CD14-positive monocyte (primary cell): ENCODE results near the gene ZNF292. TPM values are rescaled to one million over a fixed set of nuclear protein-coding genes. Genes with fewer than 3 reads are reported as not detected.

Experiments used
- DNase-seq, 3 donors: peaks; one replicate each; pipeline ENCODE4 v3.0.0-alpha.2; 2011 to 2022
- H2AFZ ChIP-seq: 2 replicates; pipeline ENCODE4 v1.6.0; 2012; ENCODE audit warnings: mild to moderate bottlenecking, low read depth, low read length, inconsistent platforms; ENCODE audit not compliant: insufficient read depth, poor library complexity, severe bottlenecking
- H3K27ac ChIP-seq, 2 donors: 1 replicate in 1 of 2; 2 replicates in 1 of 2; pipeline ENCODE4 v1.5.1; 2012 to 2013; ENCODE audit warnings: low read length in 2 of 2, control low read depth in 1 of 2, inconsistent platforms in 1 of 2, low read depth in 1 of 2, mild to moderate bottlenecking in 1 of 2
- H3K27me3 ChIP-seq, 2 donors: one replicate each; pipeline versions ENCODE4 v1.6.0 to v1.6.1; 2011 to 2013; ENCODE audit warnings: low read length in 2 of 2; ENCODE audit not compliant: control insufficient read depth in 2 of 2, insufficient read depth in 2 of 2
- H3K36me3 ChIP-seq, 2 donors: replicated peaks in 1 of 2; 1 replicate in 1 of 2; 2 replicates in 1 of 2; pipeline versions ENCODE4 v1.5.1 to v1.6.1; 2012 to 2013; ENCODE audit warnings: low read length in 2 of 2, control low read depth in 1 of 2, inconsistent platforms in 1 of 2, mild to moderate bottlenecking in 1 of 2; ENCODE audit not compliant: insufficient read depth in 2 of 2, control insufficient read depth in 1 of 2
- H3K4me1 ChIP-seq, 2 donors: 1 replicate in 1 of 2; 2 replicates in 1 of 2; pipeline versions ENCODE4 v1.5.1 to v1.6.1; 2012 to 2013; ENCODE audit warnings: low read length in 2 of 2, control low read depth in 1 of 2, inconsistent platforms in 1 of 2, mild to moderate bottlenecking in 1 of 2, moderate library complexity in 1 of 2; ENCODE audit not compliant: insufficient read depth in 2 of 2, control insufficient read depth in 1 of 2
- H3K4me2 ChIP-seq: replicated peaks from 2 replicates; pipeline ENCODE3; 2012; ENCODE audit warnings: low read length, moderate library complexity, mild to moderate bottlenecking; ENCODE audit not compliant: poor library complexity, severe bottlenecking; ENCODE audit errors: extremely low read depth
- H3K4me3 ChIP-seq, 3 experiments: fragments of 200-600 bp in 1 of 3; sonication (generic) in 1 of 3; replicated peaks in 1 of 3; 1 replicate in 2 of 3; 2 replicates in 1 of 3; pipeline ENCODE4 v1.5.1; 2011 to 2013; ENCODE audit warnings: low read length in 3 of 3, mild to moderate bottlenecking in 3 of 3, control low read depth in 2 of 3, low read depth in 2 of 3, inconsistent platforms in 1 of 3, moderate library complexity in 1 of 3
- H3K79me2 ChIP-seq: 2 replicates; pipeline ENCODE4 v1.6.0; 2012; ENCODE audit warnings: mild to moderate bottlenecking, control low read depth, inconsistent platforms, low read length, moderate library complexity; ENCODE audit not compliant: insufficient read depth
- H3K9ac ChIP-seq: 2 replicates; pipeline ENCODE4 v1.6.0; 2017; ENCODE audit warnings: low read length, mild to moderate bottlenecking; ENCODE audit not compliant: insufficient read depth, poor library complexity, severe bottlenecking
- H3K9me3 ChIP-seq, 2 donors: replicated peaks in 1 of 2; 1 replicate in 1 of 2; 2 replicates in 1 of 2; pipeline versions ENCODE4 v1.5.1 to v1.6.1; 2012 to 2013; ENCODE audit warnings: low read length in 2 of 2, control low read depth in 1 of 2; ENCODE audit not compliant: control insufficient read depth in 1 of 2, insufficient read depth in 1 of 2
- H4K20me1 ChIP-seq: 2 replicates; pipeline ENCODE4 v1.6.0; 2012; ENCODE audit warnings: mild to moderate bottlenecking, low read length, control low read depth, moderate library complexity; ENCODE audit not compliant: insufficient read depth
- H3K27ac Mint-ChIP-seq, 7 donors: one replicate each; pipeline ENCODE4 v1.8.0; 2020; ENCODE audit warnings: mild to moderate bottlenecking in 7 of 7, mixed read lengths in 7 of 7, moderate library complexity in 6 of 7, inconsistent platforms in 2 of 7
- H3K27me3 Mint-ChIP-seq, 3 donors: one replicate each; pipeline ENCODE4 v1.8.0; 2021 to 2022; ENCODE audit warnings: low read depth in 3 of 3, mild to moderate bottlenecking in 3 of 3, mixed read lengths in 3 of 3, moderate library complexity in 3 of 3, inconsistent platforms in 1 of 3
- H3K36me3 Mint-ChIP-seq, 2 donors: one replicate each; pipeline ENCODE4 v1.8.0; 2020; ENCODE audit warnings: mixed read lengths in 2 of 2, inconsistent platforms in 1 of 2, mild to moderate bottlenecking in 1 of 2
- H3K4me1 Mint-ChIP-seq: one replicate; pipeline ENCODE4 v1.8.0; 2020; ENCODE audit warnings: mild to moderate bottlenecking, mixed read lengths
- H3K4me3 Mint-ChIP-seq, 2 donors: one replicate each; pipeline ENCODE4 v1.8.0; 2020; ENCODE audit warnings: mild to moderate bottlenecking in 2 of 2, mixed read lengths in 2 of 2, moderate library complexity in 1 of 2
- H3K9me3 Mint-ChIP-seq, 7 donors: one replicate each; pipeline ENCODE4 v1.8.0; 2020 to 2022; ENCODE audit warnings: mixed read lengths in 7 of 7, mild to moderate bottlenecking in 6 of 7, moderate library complexity in 6 of 7, inconsistent platforms in 2 of 7
- WGBS: methylation state at CpG from one replicate; pipeline ENCODE4 v1.1.5; 2013; ENCODE audit warnings: missing lambda C conversion rate; ENCODE audit not compliant: insufficient coverage; 5-methylcytosine and 5-hydroxymethylcytosine counted together
- intact Hi-C, 2 donors: fragments of 100-400 bp; cut with micrococcal nuclease; formaldehyde crosslinking; loops; one replicate each; pipeline versions ENCODE4 v1.15.0 to v1.15.1; 2023
- polyA plus RNA-seq, 3 donors: library from polyadenylated mRNA; depleted of rRNA in 1 of 3; unstranded in 2 of 3; stranded (reverse) in 1 of 3; fragments of 300-500 nt in 2 of 3; fragments of >200 nt in 1 of 3; fragmentation: Illumina TruSeq in 2 of 3; gene quantifications; 1 replicate in 2 of 3; 2 replicates in 1 of 3; pipeline ENCODE4 v1.2.3, GENCODE V29; 2012 to 2021
- TF ChIP-seq, protein P1 (sequence below): fragments of 200-600 bp; IDR thresholded peaks from one replicate; pipeline ENCODE4 v1.8.0; 2022; ENCODE audit warnings: antibody characterized with exemption, mild to moderate bottlenecking

Gene ZNF292
- polyA plus RNA-seq, 3 donors: 4.8 to 7.7 (median 7.6) TPM

DNA sequence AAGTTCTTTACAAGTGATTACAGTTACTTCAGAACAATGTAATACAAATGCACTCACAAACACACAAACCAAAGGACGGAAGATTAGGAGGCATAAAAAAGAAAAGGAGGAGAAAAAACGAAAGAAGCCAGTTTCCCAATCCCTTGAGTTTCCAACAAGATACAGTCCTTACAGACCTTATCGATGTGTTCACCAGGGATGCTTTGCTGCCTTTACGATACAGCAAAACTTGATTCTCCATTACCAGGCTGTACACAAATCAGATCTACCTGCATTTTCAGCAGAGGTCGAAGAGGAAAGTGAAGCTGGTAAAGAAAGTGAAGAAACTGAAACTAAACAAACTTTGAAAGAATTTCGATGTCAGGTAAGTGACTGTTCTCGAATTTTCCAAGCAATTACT is 104.4 kb downstream of the ZNF292 start:
- intact Hi-C loops: no loop called here
- no peaks in the 10 kb centered on the region for H3K4me1 ChIP-seq

DNA sequence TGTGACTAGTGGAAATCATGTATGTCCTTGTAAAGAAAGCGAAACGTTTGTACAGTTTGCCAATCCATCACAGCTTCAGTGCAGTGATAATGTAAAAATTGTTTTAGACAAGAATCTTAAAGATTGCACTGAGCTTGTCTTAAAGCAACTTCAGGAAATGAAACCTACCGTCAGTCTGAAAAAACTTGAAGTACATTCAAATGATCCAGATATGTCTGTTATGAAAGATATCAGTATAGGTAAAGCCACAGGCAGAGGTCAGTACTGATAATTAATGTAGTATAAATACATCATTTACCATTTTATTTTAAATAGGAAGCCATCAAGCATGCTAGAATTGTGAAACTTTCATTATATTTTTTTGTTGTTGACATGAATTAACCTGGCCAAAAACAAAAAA is 106.2 kb downstream of the ZNF292 start:
- Mint-ChIP-seq H3K27me3 (no peaks in the 10 kb centered on the region), H3K27ac (no peak overlapping the region), H3K36me3 (peaks cover 28 to 40% of the 10 kb centered on the region in 2 donors), H3K9me3 (peaks cover 0 to 3% (median 0%) of the 10 kb centered on the region in 7 donors), H3K4me3 (no peak overlapping the region), H3K4me1 (no peaks in the 10 kb centered on the region)
- H4K20me1 ChIP-seq: no peaks in the 10 kb centered on the region
- H3K9me3 ChIP-seq: no peaks in the 10 kb centered on the region
- no peak overlapping the region for H3K27ac ChIP-seq
- no peak overlapping the region for H3K4me2 ChIP-seq
- H3K4me3 ChIP-seq: no peak overlapping the region
- TF ChIP-seq, protein P1, sequence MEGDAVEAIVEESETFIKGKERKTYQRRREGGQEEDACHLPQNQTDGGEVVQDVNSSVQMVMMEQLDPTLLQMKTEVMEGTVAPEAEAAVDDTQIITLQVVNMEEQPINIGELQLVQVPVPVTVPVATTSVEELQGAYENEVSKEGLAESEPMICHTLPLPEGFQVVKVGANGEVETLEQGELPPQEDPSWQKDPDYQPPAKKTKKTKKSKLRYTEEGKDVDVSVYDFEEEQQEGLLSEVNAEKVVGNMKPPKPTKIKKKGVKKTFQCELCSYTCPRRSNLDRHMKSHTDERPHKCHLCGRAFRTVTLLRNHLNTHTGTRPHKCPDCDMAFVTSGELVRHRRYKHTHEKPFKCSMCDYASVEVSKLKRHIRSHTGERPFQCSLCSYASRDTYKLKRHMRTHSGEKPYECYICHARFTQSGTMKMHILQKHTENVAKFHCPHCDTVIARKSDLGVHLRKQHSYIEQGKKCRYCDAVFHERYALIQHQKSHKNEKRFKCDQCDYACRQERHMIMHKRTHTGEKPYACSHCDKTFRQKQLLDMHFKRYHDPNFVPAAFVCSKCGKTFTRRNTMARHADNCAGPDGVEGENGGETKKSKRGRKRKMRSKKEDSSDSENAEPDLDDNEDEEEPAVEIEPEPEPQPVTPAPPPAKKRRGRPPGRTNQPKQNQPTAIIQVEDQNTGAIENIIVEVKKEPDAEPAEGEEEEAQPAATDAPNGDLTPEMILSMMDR: no peak
- no peaks in the 10 kb centered on the region for H3K4me1 ChIP-seq
- no peak overlapping the region for H2AFZ ChIP-seq
- no peaks in the 10 kb centered on the region for H3K79me2 ChIP-seq
- H3K27me3 ChIP-seq: no peaks in the 10 kb centered on the region
- peaks cover 7 to 20% of the 10 kb centered on the region in 2 donors for H3K36me3 ChIP-seq
- WGBS: 100% methylated on average over 2 of the region's 3 CpGs
- H3K9ac ChIP-seq: no peak overlapping the region
- DNase-seq: no peak
- intact Hi-C loops: no loop called here

More for the DNA sequence above, 104.4 kb downstream of the ZNF292 start:
- no peak for DNase-seq
- Histone ChIP-seq H4K20me1 (no peaks in the 10 kb centered on the region), H3K4me3 (no peak overlapping the region), H3K79me2 (no peaks in the 10 kb centered on the region), H3K27ac (no peak overlapping the region), H3K9me3 (no peaks in the 10 kb centered on the region), H3K27me3 (no peaks in the 10 kb centered on the region), H2AFZ (no peak overlapping the region), H3K9ac (no peak overlapping the region), H3K4me2 (no peak overlapping the region), H3K36me3 (peaks cover 24 to 38% of the 10 kb centered on the region in 2 donors)
- no peaks in the 10 kb centered on the region for H3K27me3 Mint-ChIP-seq
- H3K36me3 Mint-ChIP-seq: peaks cover 42 to 51% of the 10 kb centered on the region in 2 donors
- no peaks in the 10 kb centered on the region for H3K4me1 Mint-ChIP-seq
- TF ChIP-seq, protein P1: no peak
- peaks cover 0 to 3% (median 0%) of the 10 kb centered on the region in 7 donors for H3K9me3 Mint-ChIP-seq
- no peak overlapping the region for H3K27ac Mint-ChIP-seq
- no CpG with 5 or more reads among the region's 7 CpGs for WGBS
- no peak overlapping the region for H3K4me3 Mint-ChIP-seq
